Measurements from ENCODE around the gene SYT1.

The SYT1 gene

DNA sequence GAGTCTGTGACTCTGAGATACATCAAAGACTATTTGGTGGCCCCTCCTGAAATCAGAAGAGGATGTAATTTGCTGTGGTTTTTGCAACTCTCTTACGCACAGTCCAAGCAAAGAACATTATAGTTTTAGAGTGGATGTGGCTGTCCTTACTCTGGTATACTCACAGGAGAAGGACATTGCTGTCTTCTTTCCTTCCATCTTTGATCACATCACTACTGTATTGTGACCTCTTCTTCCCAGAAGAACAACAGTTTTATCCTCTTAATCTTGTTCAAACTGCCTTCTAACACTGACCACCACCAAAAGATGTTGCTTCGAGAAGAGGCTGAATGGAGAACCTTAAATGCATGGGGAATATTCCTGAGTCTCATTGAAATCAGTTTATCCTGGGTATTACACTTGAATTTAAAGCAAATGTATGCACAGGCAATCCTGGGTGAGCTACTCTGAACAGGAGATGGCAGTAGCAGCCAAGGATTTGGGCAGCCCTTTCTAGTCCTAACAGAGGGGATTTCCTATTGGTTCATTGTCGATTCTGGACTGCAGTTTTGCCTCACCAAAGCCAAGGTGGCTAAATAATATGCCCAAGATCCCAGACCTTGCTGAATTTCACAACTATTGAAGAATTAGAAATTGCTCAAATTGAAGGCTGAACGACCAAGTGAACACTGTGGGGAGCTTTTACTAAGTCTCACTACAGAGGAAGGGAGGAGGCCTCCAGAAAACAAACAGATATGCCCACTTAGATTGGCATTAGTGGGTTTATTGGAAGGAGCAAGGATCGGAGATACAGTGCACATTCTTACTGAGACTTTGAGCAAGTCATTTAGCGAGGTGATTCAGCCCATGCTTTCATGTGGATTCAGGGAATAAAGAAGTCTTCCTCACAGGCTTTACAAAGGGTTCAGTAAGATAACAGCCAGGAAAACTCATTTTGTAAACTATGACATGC is 543.4 kb downstream of the SYT1 start:
- H3K36me3 ChIP-seq (ENCODE audit: low read depth) = no peaks in the 10 kb centered on the region
- H3K27ac ChIP-seq (ENCODE audit: poor library complexity, severe bottlenecking) = peak overlapping the region; percentile 9
- TF ChIP-seq, protein P1, sequence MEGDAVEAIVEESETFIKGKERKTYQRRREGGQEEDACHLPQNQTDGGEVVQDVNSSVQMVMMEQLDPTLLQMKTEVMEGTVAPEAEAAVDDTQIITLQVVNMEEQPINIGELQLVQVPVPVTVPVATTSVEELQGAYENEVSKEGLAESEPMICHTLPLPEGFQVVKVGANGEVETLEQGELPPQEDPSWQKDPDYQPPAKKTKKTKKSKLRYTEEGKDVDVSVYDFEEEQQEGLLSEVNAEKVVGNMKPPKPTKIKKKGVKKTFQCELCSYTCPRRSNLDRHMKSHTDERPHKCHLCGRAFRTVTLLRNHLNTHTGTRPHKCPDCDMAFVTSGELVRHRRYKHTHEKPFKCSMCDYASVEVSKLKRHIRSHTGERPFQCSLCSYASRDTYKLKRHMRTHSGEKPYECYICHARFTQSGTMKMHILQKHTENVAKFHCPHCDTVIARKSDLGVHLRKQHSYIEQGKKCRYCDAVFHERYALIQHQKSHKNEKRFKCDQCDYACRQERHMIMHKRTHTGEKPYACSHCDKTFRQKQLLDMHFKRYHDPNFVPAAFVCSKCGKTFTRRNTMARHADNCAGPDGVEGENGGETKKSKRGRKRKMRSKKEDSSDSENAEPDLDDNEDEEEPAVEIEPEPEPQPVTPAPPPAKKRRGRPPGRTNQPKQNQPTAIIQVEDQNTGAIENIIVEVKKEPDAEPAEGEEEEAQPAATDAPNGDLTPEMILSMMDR (IDR thresholded peaks at IDR 0.05; ENCODE audit: poor library complexity, severe bottlenecking) = peak; percentile 90
- ATAC-seq (ENCODE audit: low read depth) = peak; percentile 96
- no peak overlapping the region for H3K4me3 ChIP-seq (ENCODE audit: severe bottlenecking)
- DNase-seq (ENCODE audit: low spot score) = peak; percentile 57
- H3K4me1 ChIP-seq (ENCODE audit: insufficient read depth, poor library complexity, severe bottlenecking) = peaks cover 22% of the 10 kb centered on the region
- no peaks in the 10 kb centered on the region for H3K27me3 ChIP-seq (ENCODE audit: insufficient read depth, poor library complexity, severe bottlenecking)
- H3K9me3 ChIP-seq (ENCODE audit: severe bottlenecking) = no peaks in the 10 kb centered on the region

DNA sequence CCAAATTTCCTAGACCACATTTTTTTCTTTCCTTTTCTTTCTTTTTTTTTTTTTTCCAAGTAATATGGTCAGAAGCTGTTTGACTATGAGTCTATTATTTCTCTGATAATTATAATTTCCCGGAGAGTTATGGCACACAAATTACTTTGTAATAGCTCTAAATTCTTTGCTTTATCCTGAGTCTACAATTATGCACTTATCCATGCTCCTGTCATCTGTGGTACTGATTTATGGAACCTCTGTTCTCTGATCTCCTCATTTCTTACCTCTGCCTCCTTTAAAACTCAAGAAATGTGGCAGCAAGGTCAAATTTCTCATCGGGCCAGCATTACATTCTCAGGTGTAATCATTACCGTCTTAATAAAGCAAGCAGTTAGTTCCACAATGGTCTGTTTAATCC is 544.1 kb downstream of the SYT1 start:
- peaks cover 22% of the 10 kb centered on the region for H3K4me1 ChIP-seq (ENCODE audit: insufficient read depth, poor library complexity, severe bottlenecking)
- TF ChIP-seq, protein P1 (IDR thresholded peaks at IDR 0.05; ENCODE audit: poor library complexity, severe bottlenecking) = no peak
- ATAC-seq (ENCODE audit: low read depth) = no peak
- H3K4me3 ChIP-seq (ENCODE audit: severe bottlenecking) = no peak overlapping the region
- DNase-seq (ENCODE audit: low spot score) = no peak
- H3K36me3 ChIP-seq (ENCODE audit: low read depth) = no peaks in the 10 kb centered on the region
- peak overlapping the region; percentile 9 for H3K27ac ChIP-seq (ENCODE audit: poor library complexity, severe bottlenecking)
- no peaks in the 10 kb centered on the region for H3K9me3 ChIP-seq (ENCODE audit: severe bottlenecking)
- H3K27me3 ChIP-seq (ENCODE audit: insufficient read depth, poor library complexity, severe bottlenecking) = no peaks in the 10 kb centered on the region

DNA sequence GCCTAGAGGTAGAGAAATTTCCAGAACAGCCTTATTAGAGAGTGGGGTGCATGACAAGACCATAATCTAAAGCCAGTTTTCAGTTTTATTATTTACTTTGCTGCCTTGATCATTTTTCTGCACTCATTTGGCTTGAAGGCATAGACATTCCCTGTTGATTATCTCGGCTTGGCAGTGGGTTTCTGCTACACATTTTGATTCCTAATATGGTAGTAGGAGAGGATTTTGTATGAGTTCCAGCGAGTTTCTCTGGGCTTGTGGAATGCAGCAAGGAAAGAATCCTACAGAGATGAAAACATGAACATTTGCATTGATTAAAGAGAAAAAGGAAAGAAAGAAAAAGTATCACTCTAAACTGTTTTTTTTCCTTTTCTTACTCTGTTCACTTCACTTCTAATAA is 545.0 kb downstream of the SYT1 start:
- Histone ChIP-seq H3K27ac (ENCODE audit: poor library complexity, severe bottlenecking) (peak overlapping the region; percentile 4), H3K27me3 (ENCODE audit: insufficient read depth, poor library complexity, severe bottlenecking) (no peaks in the 10 kb centered on the region), H3K4me1 (ENCODE audit: insufficient read depth, poor library complexity, severe bottlenecking) (peaks cover 22% of the 10 kb centered on the region), H3K9me3 (ENCODE audit: severe bottlenecking) (no peaks in the 10 kb centered on the region), H3K4me3 (ENCODE audit: severe bottlenecking) (no peak overlapping the region), H3K36me3 (ENCODE audit: low read depth) (no peaks in the 10 kb centered on the region)
- no peak for DNase-seq (ENCODE audit: low spot score)
- ATAC-seq (ENCODE audit: low read depth) = peak; percentile 66
- TF ChIP-seq, protein P1 (IDR thresholded peaks at IDR 0.05; ENCODE audit: poor library complexity, severe bottlenecking) = no peak

DNA sequence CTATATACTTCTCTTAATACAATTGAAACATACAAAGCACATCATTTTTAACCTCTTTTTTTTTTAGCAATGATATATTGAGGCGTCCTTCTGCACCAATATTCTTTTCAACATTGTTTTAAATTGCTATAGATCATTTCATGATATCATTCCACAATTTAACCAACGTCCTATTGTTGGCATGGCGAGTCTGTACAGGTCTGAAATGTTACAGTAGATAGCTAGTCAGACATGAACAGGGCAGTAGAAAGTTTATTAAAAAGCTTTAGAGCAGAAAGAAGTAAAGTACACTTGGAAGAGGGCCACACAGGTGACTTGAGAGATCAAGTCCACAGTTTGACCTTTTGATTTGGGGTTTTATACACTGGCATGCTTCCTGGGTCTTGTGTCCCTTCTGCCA is 547.2 kb downstream of the SYT1 start:
- no peak overlapping the region for H3K4me3 ChIP-seq (ENCODE audit: severe bottlenecking)
- no peak for ATAC-seq (ENCODE audit: low read depth)
- TF ChIP-seq, protein P1 (IDR thresholded peaks at IDR 0.05; ENCODE audit: poor library complexity, severe bottlenecking) = no peak
- no peaks in the 10 kb centered on the region for H3K9me3 ChIP-seq (ENCODE audit: severe bottlenecking)
- no peaks in the 10 kb centered on the region for H3K27me3 ChIP-seq (ENCODE audit: insufficient read depth, poor library complexity, severe bottlenecking)
- H3K27ac ChIP-seq (ENCODE audit: poor library complexity, severe bottlenecking) = no peak overlapping the region
- no peak for DNase-seq (ENCODE audit: low spot score)
- H3K36me3 ChIP-seq (ENCODE audit: low read depth) = no peaks in the 10 kb centered on the region
- peaks cover 32% of the 10 kb centered on the region for H3K4me1 ChIP-seq (ENCODE audit: insufficient read depth, poor library complexity, severe bottlenecking)

DNA sequence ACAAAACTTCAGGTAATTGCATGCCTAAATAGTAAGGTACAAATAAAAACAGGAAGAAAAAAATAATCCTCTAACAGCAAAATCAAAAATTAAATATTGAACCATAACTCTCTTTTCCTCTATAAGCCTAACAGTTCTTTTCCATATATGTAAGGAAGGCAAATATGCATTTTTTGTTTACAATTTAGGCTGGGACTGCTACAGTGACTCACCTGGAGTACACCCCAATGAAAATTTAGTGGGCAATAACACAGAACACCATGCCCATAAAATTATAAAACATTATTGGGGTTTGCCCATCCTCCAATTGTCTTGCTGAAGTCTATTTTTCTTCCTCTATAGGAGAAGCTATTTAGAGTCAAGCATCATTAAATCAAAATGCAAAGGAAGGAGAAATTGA is 549.2 kb downstream of the SYT1 start:
- no peaks in the 10 kb centered on the region for H3K36me3 ChIP-seq (ENCODE audit: low read depth)
- peaks cover 28% of the 10 kb centered on the region for H3K4me1 ChIP-seq (ENCODE audit: insufficient read depth, poor library complexity, severe bottlenecking)
- H3K27ac ChIP-seq (ENCODE audit: poor library complexity, severe bottlenecking) = no peak overlapping the region
- DNase-seq (ENCODE audit: low spot score) = no peak
- no peaks in the 10 kb centered on the region for H3K9me3 ChIP-seq (ENCODE audit: severe bottlenecking)
- ATAC-seq (ENCODE audit: low read depth) = no peak
- H3K27me3 ChIP-seq (ENCODE audit: insufficient read depth, poor library complexity, severe bottlenecking) = no peaks in the 10 kb centered on the region
- H3K4me3 ChIP-seq (ENCODE audit: severe bottlenecking) = no peak overlapping the region
- TF ChIP-seq, protein P1 (IDR thresholded peaks at IDR 0.05; ENCODE audit: poor library complexity, severe bottlenecking) = no peak

Data from RWPE2 (cell line).